HG03280 (cell line): ENCODE measurements around the gene CTBP2.
"Not testable (repeated sequence)": the region's sequence is repeated elsewhere in the genome, so short reads cannot be mapped to it uniquely, and the experiment has no call there.

Source experiments
- ATAC-seq: cut with Tn5 transposase; IDR thresholded peaks from one replicate; pipeline ENCODE4 v1.9.1; 2021; ENCODE audit warnings: mild to moderate bottlenecking, moderate library complexity; ENCODE audit not compliant: unreplicated experiment

Gene CTBP2

GRCh38 chr10:125089469-125089868 is 70.9 kb downstream of the CTBP2 start:
- no peak for ATAC-seq

GRCh38 chr10:125087897-125088215 is 72.5 kb downstream of the CTBP2 start:
- no peak for ATAC-seq

GRCh38 chr10:125087191-125087896 is 73.0 kb downstream of the CTBP2 start:
- no peak for ATAC-seq

GRCh38 chr10:125086691-125087090 is 73.7 kb downstream of the CTBP2 start:
- ATAC-seq, result no peak

GRCh38 chr10:125085258-125086054 is 74.9 kb downstream of the CTBP2 start:
- ATAC-seq, result no peak

- no peak for ATAC-seq
Measured at GRCh38 chr10:125084614-125085257, 75.6 kb downstream of the CTBP2 start.

- no peak for ATAC-seq
Measured at GRCh38 chr10:125084191-125084613, 76.2 kb downstream of the CTBP2 start.

GRCh38 chr10:125083576-125083920 is 76.8 kb downstream of the CTBP2 start:
- ATAC-seq, result no peak

- no peak for ATAC-seq
Measured at GRCh38 chr10:125082881-125083575, 77.3 kb downstream of the CTBP2 start.

- ATAC-seq, result not testable (repeated sequence)
Measured at GRCh38 chr10:125082471-125082870, 77.9 kb downstream of the CTBP2 start.

- ATAC-seq, result no peak
Measured at GRCh38 chr10:125081931-125082330, 78.4 kb downstream of the CTBP2 start.

- ATAC-seq, result no peak
Measured at GRCh38 chr10:125080984-125081383, 79.4 kb downstream of the CTBP2 start.

- no peak for ATAC-seq
Measured at GRCh38 chr10:125080296-125080695, 80.1 kb downstream of the CTBP2 start.

GRCh38 chr10:125079091-125079600 is 81.2 kb downstream of the CTBP2 start:
- no peak for ATAC-seq

- no peak for ATAC-seq
Measured at GRCh38 chr10:125076891-125077541, 83.3 kb downstream of the CTBP2 start.

- ATAC-seq, result no peak
Measured at GRCh38 chr10:125076121-125076825, 84.1 kb downstream of the CTBP2 start.

GRCh38 chr10:125073996-125074395 is 86.4 kb downstream of the CTBP2 start:
- ATAC-seq, result no peak

GRCh38 chr10:125072794-125073193 is 87.6 kb downstream of the CTBP2 start:
- no peak for ATAC-seq

- no peak for ATAC-seq
Measured at GRCh38 chr10:125071008-125071407, 89.4 kb downstream of the CTBP2 start.

- ATAC-seq, result no peak
Measured at GRCh38 chr10:125068406-125068805, 92.0 kb downstream of the CTBP2 start.
